ENCODE measurements around the gene ZKSCAN4. TPM values are rescaled to one million over a fixed set of nuclear protein-coding genes. Genes with fewer than 3 reads are reported as not detected.

The ZKSCAN4 gene
- total and polyA plus RNA-seq, 8 donors = under 0.01 to 6.4 (median 2.3) TPM

GRCh38 chr6:28282926-28283325 lies 30.9 kb upstream of the ZKSCAN4 start:
- Histone ChIP-seq H3K27ac (no peak overlapping the region), H3K9me3 (no peaks in the 10 kb centered on the region), H3K4me1 (peaks cover 0 to 19% (median 16%) of the 10 kb centered on the region in 4 donors), H3K4me3 (no peak overlapping the region), H3K27me3 (no peaks in the 10 kb centered on the region), H3K36me3 (peaks cover 9 to 45% (median 41%) of the 10 kb centered on the region in 4 donors)
- WGBS, 5 donors = 90 to 99% (median 95%) methylated on average over 2 of the region's 2 CpGs
- intact Hi-C loops (cut with DNase I; ENCODE audit: low total_unique reads) = no loop called here
- DNase-seq = peak in 1 of 2 donors; percentile 13
- TF ChIP-seq POLR2AphosphoS5 (IDR thresholded peaks at IDR 0.05) (no peak), CTCF (IDR thresholded peaks at IDR 0.05) (no peak), POLR2A (IDR thresholded peaks at IDR 0.05) (no peak), EP300 (IDR thresholded peaks at IDR 0.05) (no peak)

- DNase-seq = peak; percentile 72 to 90
- H3K27me3 ChIP-seq = no peaks in the 10 kb centered on the region
- WGBS, 5 donors = 0 to 4% (median 1%) methylated on average over 24 to 50 of the region's 50 CpGs
- H3K36me3 ChIP-seq = peaks cover 8 to 42% (median 39%) of the 10 kb centered on the region in 4 donors
- peak within 1 kb of the TSS in 3 of 5 donors; percentile 54 to 76 (median 60) for H3K27ac ChIP-seq
- no peak for TF ChIP-seq EP300 (IDR thresholded peaks at IDR 0.05)
- peak in 2 of 3 donors; percentile 16 to 34 for TF ChIP-seq POLR2AphosphoS5 (IDR thresholded peaks at IDR 0.05)
- no peak for TF ChIP-seq CTCF (IDR thresholded peaks at IDR 0.05)
- H3K9me3 ChIP-seq = no peaks in the 10 kb centered on the region
- intact Hi-C loops (cut with DNase I; ENCODE audit: low total_unique reads) = no loop called here
- H3K4me3 ChIP-seq = peak within 1 kb of the TSS; percentile 49 to 75 (median 56)
- peaks cover 0 to 19% (median 16%) of the 10 kb centered on the region in 4 donors for H3K4me1 ChIP-seq
These were observed 29.4 kb upstream of the ZKSCAN4 start, which contains the start of gene PGBD1 for GRCh38 chr6:28281288-28282064. TSS of gene PGBD1 (plus strand) at chr6:28281572. CDS start at chr6:28283814, 2,242 bp downstream.

GRCh38 chr6:28280595-28281287 lies 28.7 kb upstream of the ZKSCAN4 start:
- H3K4me1 ChIP-seq = peaks cover 0 to 19% (median 16%) of the 10 kb centered on the region in 4 donors
- H3K27me3 ChIP-seq = no peaks in the 10 kb centered on the region
- H3K9me3 ChIP-seq = no peaks in the 10 kb centered on the region
- intact Hi-C loops (cut with DNase I; ENCODE audit: low total_unique reads) = no loop called here
- WGBS, 5 donors = 31 to 46% (median 34%) methylated on average over 3 of the region's 3 CpGs
- peak overlapping the region in 2 of 5 donors; percentile 54 to 76 for H3K27ac ChIP-seq
- no peak for DNase-seq
- peaks cover 14 to 42% (median 39%) of the 10 kb centered on the region in 4 donors for H3K36me3 ChIP-seq
- TF ChIP-seq EP300 (IDR thresholded peaks at IDR 0.05) = no peak
- TF ChIP-seq CTCF (IDR thresholded peaks at IDR 0.05) = no peak
- TF ChIP-seq POLR2A (IDR thresholded peaks at IDR 0.05) = no peak
- no peak for TF ChIP-seq POLR2AphosphoS5 (IDR thresholded peaks at IDR 0.05)
- peak overlapping the region; percentile 49 to 75 (median 56) for H3K4me3 ChIP-seq

GRCh38 chr6:28277746-28278145 lies 25.7 kb upstream of the ZKSCAN4 start:
- 76 to 85% (median 79%) methylated on average over 3 of the region's 3 CpGs for WGBS, 5 donors
- H3K27me3 ChIP-seq = no peaks in the 10 kb centered on the region

More at GRCh38 chr6:28277746-28278145, 25.7 kb upstream of the ZKSCAN4 start:
- Histone ChIP-seq H3K36me3 (peaks cover 16 to 50% (median 49%) of the 10 kb centered on the region in 4 donors), H3K9me3 (no peaks in the 10 kb centered on the region), H3K4me1 (peaks cover 0 to 18% (median 16%) of the 10 kb centered on the region in 4 donors), H3K4me3 (no peak overlapping the region), H3K27ac (no peak overlapping the region)
- TF ChIP-seq POLR2AphosphoS5 (IDR thresholded peaks at IDR 0.05) = no peak
- no peak for DNase-seq
- intact Hi-C loops (cut with DNase I; ENCODE audit: low total_unique reads) = no loop called here

Data from stomach (tissue), 9 donors.